PC-3 (cell line): Measurements from ENCODE around the gene FOXP1. TPM values are rescaled to one million over a fixed set of nuclear protein-coding genes. Genes with fewer than 3 reads are reported as not detected.

Experiments used
- ATAC-seq: fragments of 200-7000 bp; cut with Tn5 transposase; 2 replicates; pipeline ENCODE4 v1.9.1; 2020; ENCODE audit warnings: mild to moderate bottlenecking, moderate library complexity
- BruUV-seq: library from RNA; stranded (reverse); fragments of 400-500 nt; replicated peaks from 2 replicates; lab custom pipeline; 2021; lab: Mats Ljungman, UMichigan
- CTCF ChIA-PET: fragments of 300-600 bp; sonication (Branson Sonifier 250); formaldehyde crosslinking; loops from one replicate; lab custom pipeline; 2022; ENCODE audit warnings: antibody characterized with exemption; lab: Charles Lee
- POLR2A ChIA-PET: fragments of 300-600 bp; sonication (Branson Sonifier 250); formaldehyde crosslinking; loops from one replicate; lab custom pipeline; 2022; ENCODE audit warnings: antibody characterized with exemption; ENCODE audit not compliant: unreplicated experiment; lab: Charles Lee
- DNase-seq: peaks from one replicate; pipeline ENCODE4 v3.0.0-alpha.2; 2015
- H2AFZ ChIP-seq: fragments of 300-600 bp; sonication (generic); 2 replicates; pipeline ENCODE4 v1.6.0; 2016; ENCODE audit warnings: antibody characterized with exemption, low read length
- H3F3A ChIP-seq: fragments of 300-600 bp; sonication (generic); one replicate; pipeline ENCODE4 v1.6.0; 2017; ENCODE audit warnings: antibody characterized with exemption, low read length, control low read depth, mild to moderate bottlenecking; ENCODE audit not compliant: unreplicated experiment
- H3K27ac ChIP-seq: fragments of 300-600 bp; sonication (generic); 2 replicates; pipeline ENCODE4 v1.5.1; 2016; ENCODE audit warnings: mild to moderate bottlenecking, low read length
- H3K27me3 ChIP-seq: fragments of 300-600 bp; sonication (generic); 2 replicates; pipeline ENCODE4 v1.6.1; 2016; ENCODE audit warnings: low read length, mixed read lengths
- H3K36me3 ChIP-seq: fragments of 300-600 bp; sonication (generic); 2 replicates; pipeline ENCODE4 v1.6.1; 2016; ENCODE audit warnings: low read depth, mixed run types, low read length, mixed read lengths
- H3K4me1 ChIP-seq: fragments of 300-600 bp; sonication (generic); 2 replicates; pipeline ENCODE4 v1.5.1; 2016; ENCODE audit warnings: low read length; ENCODE audit not compliant: insufficient read depth
- H3K4me2 ChIP-seq: fragments of 300-600 bp; sonication (generic); 2 replicates; pipeline ENCODE4 v1.6.0; 2016; ENCODE audit warnings: low read length
- H3K4me3 ChIP-seq: fragments of 300-600 bp; sonication (generic); 2 replicates; pipeline ENCODE4 v1.5.1; 2016; ENCODE audit warnings: mild to moderate bottlenecking, low read length, mixed read lengths
- H3K79me2 ChIP-seq: fragments of 300-600 bp; sonication (generic); 2 replicates; pipeline ENCODE4 v1.6.1; 2017; ENCODE audit warnings: low read length, mixed read lengths
- H3K9ac ChIP-seq: fragments of 300-600 bp; sonication (generic); 2 replicates; pipeline ENCODE4 v1.6.0; 2016; ENCODE audit warnings: mild to moderate bottlenecking, low read length
- H3K9me2 ChIP-seq: fragments of 300-600 bp; sonication (generic); replicated peaks from 2 replicates; pipeline ENCODE4 v1.6.1; 2016; ENCODE audit warnings: mixed run types, low read length, mixed read lengths
- H3K9me3 ChIP-seq: fragments of 300-600 bp; sonication (generic); 2 replicates; pipeline ENCODE4 v1.6.1; 2016; ENCODE audit warnings: low read length, mixed read lengths
- H4K20me1 ChIP-seq: fragments of 300-600 bp; sonication (generic); 2 replicates; pipeline ENCODE4 v1.6.1; 2016; ENCODE audit warnings: low read length, mixed read lengths
- EZH2 ChIP-seq: fragments of 300-600 bp; sonication (generic); IDR thresholded peaks from one replicate; pipeline ENCODE4 v1.6.1; 2017; ENCODE audit warnings: antibody characterized with exemption, mild to moderate bottlenecking, low read length; ENCODE audit not compliant: unreplicated experiment
- EZH2phosphoT487 ChIP-seq: fragments of 300-600 bp; sonication (generic); IDR thresholded peaks from 2 replicates; pipeline ENCODE4 v1.6.1; 2018; ENCODE audit warnings: mild to moderate bottlenecking, antibody characterized with exemption, low read length, borderline replicate concordance
- intact Hi-C: fragments of 100-400 bp; cut with micrococcal nuclease; formaldehyde crosslinking; loops from 2 replicates; pipeline ENCODE4 v1.9.0; 2023
- total RNA-seq: library from RNA; depleted of rRNA; stranded (reverse); fragments of >200 nt; gene quantifications from 2 replicates; pipeline ENCODE4 v1.2.3, GENCODE V29; 2014
- TF ChIP-seq, protein P1 (sequence below): fragments of 300-600 bp; sonication (generic); conservative IDR thresholded peaks from 2 replicates; pipeline ENCODE4 v1.5.1; 2017; ENCODE audit warnings: antibody characterized with exemption, low read depth, mild to moderate bottlenecking, low read length

Gene FOXP1
- total RNA-seq, 1 experiment from 2014 or later = 35.3 TPM

DNA sequence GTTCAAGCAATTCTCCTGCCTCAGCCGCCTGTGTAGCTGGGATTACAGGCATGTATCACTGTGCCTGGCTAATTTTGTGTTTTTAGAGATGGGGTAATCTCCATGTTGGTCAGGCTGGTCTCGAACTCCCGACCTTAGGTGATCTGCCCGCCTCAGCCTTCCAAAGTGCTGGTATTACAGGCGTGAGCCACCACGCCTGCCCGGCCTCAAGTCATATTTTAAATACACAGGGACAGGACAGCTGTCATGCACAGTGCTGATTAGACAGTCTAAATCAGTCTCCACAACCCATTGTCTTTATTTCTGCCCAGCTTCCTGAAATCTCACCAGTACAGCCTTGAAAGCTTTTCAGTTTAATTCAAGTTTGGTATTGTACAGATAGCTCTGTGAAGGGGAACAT, 587.4 kb downstream of the FOXP1 start:
- ATAC-seq = no peak
- Histone ChIP-seq H3K4me3 (no peak overlapping the region), H4K20me1 (no peaks in the 10 kb centered on the region), H3F3A (no peaks in the 10 kb centered on the region), H3K27ac (no peak overlapping the region), H3K9me3 (no peaks in the 10 kb centered on the region), H3K9me2 (no peaks in the 10 kb centered on the region), H3K4me2 (no peak overlapping the region), H2AFZ (no peak overlapping the region), H3K79me2 (no peaks in the 10 kb centered on the region), H3K36me3 (no peaks in the 10 kb centered on the region), H3K9ac (no peak overlapping the region), H3K27me3 (no peaks in the 10 kb centered on the region), H3K4me1 (peaks cover 13% of the 10 kb centered on the region)
- DNase-seq = no peak
- CTCF ChIA-PET = no interaction called here
- TF ChIP-seq EZH2phosphoT487 = no peak
- no peak for TF ChIP-seq EZH2
- TF ChIP-seq, protein P1, sequence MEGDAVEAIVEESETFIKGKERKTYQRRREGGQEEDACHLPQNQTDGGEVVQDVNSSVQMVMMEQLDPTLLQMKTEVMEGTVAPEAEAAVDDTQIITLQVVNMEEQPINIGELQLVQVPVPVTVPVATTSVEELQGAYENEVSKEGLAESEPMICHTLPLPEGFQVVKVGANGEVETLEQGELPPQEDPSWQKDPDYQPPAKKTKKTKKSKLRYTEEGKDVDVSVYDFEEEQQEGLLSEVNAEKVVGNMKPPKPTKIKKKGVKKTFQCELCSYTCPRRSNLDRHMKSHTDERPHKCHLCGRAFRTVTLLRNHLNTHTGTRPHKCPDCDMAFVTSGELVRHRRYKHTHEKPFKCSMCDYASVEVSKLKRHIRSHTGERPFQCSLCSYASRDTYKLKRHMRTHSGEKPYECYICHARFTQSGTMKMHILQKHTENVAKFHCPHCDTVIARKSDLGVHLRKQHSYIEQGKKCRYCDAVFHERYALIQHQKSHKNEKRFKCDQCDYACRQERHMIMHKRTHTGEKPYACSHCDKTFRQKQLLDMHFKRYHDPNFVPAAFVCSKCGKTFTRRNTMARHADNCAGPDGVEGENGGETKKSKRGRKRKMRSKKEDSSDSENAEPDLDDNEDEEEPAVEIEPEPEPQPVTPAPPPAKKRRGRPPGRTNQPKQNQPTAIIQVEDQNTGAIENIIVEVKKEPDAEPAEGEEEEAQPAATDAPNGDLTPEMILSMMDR = no peak
- BruUV-seq = no TSS peak
- intact Hi-C loops = no loop called here
- POLR2A ChIA-PET = no interaction called here

DNA sequence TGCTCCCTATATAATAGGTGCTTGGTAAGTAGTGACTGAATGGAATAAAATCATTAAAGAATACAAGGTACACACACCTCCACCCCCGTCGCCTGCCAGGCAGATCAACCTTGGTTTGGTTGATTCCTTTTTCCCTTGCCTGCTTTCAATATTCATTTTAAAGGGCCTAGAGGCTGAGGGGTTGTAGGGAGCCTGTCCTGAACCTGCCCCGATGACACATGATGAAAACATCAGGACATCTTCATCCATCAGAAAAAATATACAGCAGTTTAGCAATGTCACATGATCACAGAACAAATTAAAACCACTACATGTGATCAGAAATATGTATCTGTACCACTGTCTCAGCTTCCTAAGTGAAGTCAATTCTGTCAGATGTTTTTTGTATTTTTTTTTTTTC, 588.9 kb downstream of the FOXP1 start:
- H3K9ac ChIP-seq = no peak overlapping the region
- POLR2A ChIA-PET = no interaction called here
- H3K9me2 ChIP-seq = no peaks in the 10 kb centered on the region
- H4K20me1 ChIP-seq = no peaks in the 10 kb centered on the region
- H3F3A ChIP-seq = no peaks in the 10 kb centered on the region
- no peak overlapping the region for H3K27ac ChIP-seq
- ATAC-seq (no peak), DNase-seq (no peak)
- CTCF ChIA-PET = no interaction called here
- no peaks in the 10 kb centered on the region for H3K79me2 ChIP-seq
- no peaks in the 10 kb centered on the region for H3K36me3 ChIP-seq
- BruUV-seq = no TSS peak
- no peak overlapping the region for H3K4me2 ChIP-seq
- H3K4me1 ChIP-seq = peaks cover 5% of the 10 kb centered on the region
- no peak overlapping the region for H2AFZ ChIP-seq
- no peaks in the 10 kb centered on the region for H3K9me3 ChIP-seq
- intact Hi-C loops = no loop called here
- H3K27me3 ChIP-seq = no peaks in the 10 kb centered on the region
- no peak for TF ChIP-seq EZH2
- TF ChIP-seq, protein P1 = no peak
- TF ChIP-seq EZH2phosphoT487 = no peak
- no peak overlapping the region for H3K4me3 ChIP-seq

DNA sequence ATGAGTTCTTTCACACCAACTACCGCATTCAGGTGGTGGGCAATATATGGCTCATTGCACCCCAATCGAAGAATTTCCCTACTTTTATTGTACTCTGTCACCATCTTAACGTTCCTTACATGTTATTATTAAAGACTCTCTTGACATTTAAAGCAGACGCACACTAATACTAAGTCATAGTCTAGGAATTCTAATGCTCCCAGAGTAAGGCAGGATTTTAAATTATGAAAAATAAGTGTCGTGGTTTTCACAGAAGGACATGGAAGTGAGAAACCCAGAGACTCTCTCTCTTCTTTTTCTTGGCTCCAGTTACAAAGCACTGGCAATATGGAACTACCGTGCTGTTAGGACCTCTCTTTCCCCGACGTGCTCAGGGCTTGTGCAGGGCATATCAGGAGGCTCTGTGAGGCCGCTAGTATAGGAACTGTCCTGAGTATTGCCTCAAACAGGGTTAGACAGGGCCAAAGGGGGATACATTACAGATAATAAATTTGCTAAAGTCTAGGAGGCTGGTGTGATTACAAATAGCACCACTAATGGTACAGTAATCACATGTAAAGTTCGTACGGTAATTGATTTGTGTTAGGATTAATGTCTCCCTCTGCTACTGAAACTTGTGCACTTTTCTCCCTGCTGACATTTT, 590.8 kb downstream of the FOXP1 start:
- DNase-seq (no peak), ATAC-seq (no peak)
- Histone ChIP-seq H3K4me2 (no peak overlapping the region), H3K9me3 (no peaks in the 10 kb centered on the region), H3K4me1 (no peaks in the 10 kb centered on the region), H3K9me2 (no peaks in the 10 kb centered on the region), H3K4me3 (no peak overlapping the region), H2AFZ (no peak overlapping the region), H3K9ac (no peak overlapping the region), H3K36me3 (0 out of 2 replicates have a peak, but pooled peaks cover 5% of the 10 kb centered on the region), H3K27ac (no peak overlapping the region), H4K20me1 (no peaks in the 10 kb centered on the region), H3K27me3 (no peaks in the 10 kb centered on the region), H3K79me2 (no peaks in the 10 kb centered on the region), H3F3A (no peaks in the 10 kb centered on the region)
- ChIA-PET POLR2A (no interaction called here), CTCF (no interaction called here)
- intact Hi-C loops = no loop called here
- TF ChIP-seq EZH2 = no peak
- BruUV-seq = no TSS peak
